Prostate gland (tissue), 2 donors: ENCODE measurements around the gene BHLHE40.

Experiments used
- CTCF ChIP-seq, 4 experiments: fragments of 200-600 bp in 2 of 4; fragments of 450-650 bp in 2 of 4; sonication (generic) in 2 of 4; IDR thresholded peaks; 1 replicate in 3 of 4; 2 replicates in 1 of 4; pipeline ENCODE4 v1.5.1; 2016 to 2019; ENCODE audit warnings: antibody characterized with exemption in 4 of 4, mild to moderate bottlenecking in 2 of 4, moderate library complexity in 2 of 4
- POLR2AphosphoS5 ChIP-seq: sonication (generic); formaldehyde crosslinking; IDR thresholded peaks from one replicate; pipeline ENCODE4 v1.6.1; 2017; ENCODE audit warnings: antibody characterized with exemption

GRCh38 chr3:4981294-4981664 lies 2.0 kb downstream of the BHLHE40 start:
- TF ChIP-seq CTCF (IDR thresholded peaks at IDR 0.05) (no peak), POLR2AphosphoS5 (no peak)
